Ovary (tissue), 3 donors: ENCODE measurements around the gene CACNA1E.

ENCODE experiments used
- CTCF ChIP-seq, 3 donors: fragments of 450-650 bp in 2 of 3; fragments of 200-600 bp in 1 of 3; IDR thresholded peaks; one replicate each; pipeline versions ENCODE4 v1.5.1 to v1.8.0; 2016 to 2022; ENCODE audit warnings: antibody characterized with exemption in 3 of 3, mild to moderate bottlenecking in 1 of 3
- EP300 ChIP-seq: sonication (generic); formaldehyde crosslinking; IDR thresholded peaks from one replicate; pipeline ENCODE4 v1.6.1; 2017; ENCODE audit warnings: antibody characterized with exemption
- POLR2A ChIP-seq: fragments of 450-650 bp; IDR thresholded peaks from one replicate; pipeline ENCODE4 v1.6.1; 2017; ENCODE audit warnings: antibody characterized with exemption, mild to moderate bottlenecking, moderate library complexity
- donor health status: DM: no; HTN: no; CAD: no.

GRCh38 chr1:181469829-181470228 is 13.5 kb upstream of the CACNA1E start:
- TF ChIP-seq POLR2A (no peak), CTCF (IDR thresholded peaks at IDR 0.05) (peak in 1 of 3 donors; percentile 74), EP300 (no peak)
